ENCODE data around the gene ZNF408. TPM values are rescaled to one million over a fixed set of nuclear protein-coding genes. Genes with fewer than 3 reads are reported as not detected.

The ZNF408 gene
- total RNA-seq, 1 experiment from 2014 or later: 14.5 TPM

GRCh38 chr11:46680815-46681214 lies 20.0 kb upstream of the ZNF408 start:
- Mint-ChIP-seq H3K4me3 (ENCODE audit: unreplicated experiment) (no peak overlapping the region), H3K36me3 (ENCODE audit: insufficient read depth, unreplicated experiment) (peaks cover 59% of the 10 kb centered on the region), H3K27ac (ENCODE audit: low read depth, unreplicated experiment) (no peak overlapping the region), H3K4me1 (ENCODE audit: insufficient read depth, unreplicated experiment) (peaks cover 10% of the 10 kb centered on the region), H3K9me3 (ENCODE audit: unreplicated experiment) (no peaks in the 10 kb centered on the region), H3K27me3 (ENCODE audit: insufficient read depth, unreplicated experiment) (no peaks in the 10 kb centered on the region)
- intact Hi-C loops (cut with micrococcal nuclease): no loop called here
- ChIA-PET CTCF (no interaction called here), POLR2A (interaction anchor here (1.2 kb wide), 1 partner anchor 20 kb away, joined by 3 read pairs; the partner anchor contains the start of genes ARHGAP1 and ZNF408)
- TF ChIP-seq CTCF (IDR thresholded peaks at IDR 0.05; ENCODE audit: unreplicated experiment): no peak
- DNase-seq (ENCODE audit: unreplicated experiment): no peak
- BruUV-seq (replicated peaks): no TSS peak

- no peak overlapping the region for H3K27ac Mint-ChIP-seq (ENCODE audit: low read depth, unreplicated experiment)
Observed at GRCh38 chr11:46681814-46682213, 19.0 kb upstream of the ZNF408 start.

GRCh38 chr11:46682773-46683752 lies 17.8 kb upstream of the ZNF408 start:
- intact Hi-C loops (cut with micrococcal nuclease): no loop called here
- ChIA-PET POLR2A (interaction anchor here (1.1 to 7.1 kb wide), 4 partner anchors 8 to 25 kb away, joined by 3 to 150 read pairs (median 16); partner anchors contain the start of genes ARHGAP1 and ZNF408), CTCF (interaction anchor here (0.6 to 1.5 kb wide), 2 partner anchors 14 to 180 kb away, joined by 3 read pairs; no protein-coding TSS in a partner anchor)
- Mint-ChIP-seq H3K27me3 (ENCODE audit: insufficient read depth, unreplicated experiment) (no peaks in the 10 kb centered on the region), H3K4me3 (ENCODE audit: unreplicated experiment) (no peak overlapping the region), H3K4me1 (ENCODE audit: insufficient read depth, unreplicated experiment) (peaks cover 26% of the 10 kb centered on the region), H3K9me3 (ENCODE audit: unreplicated experiment) (no peaks in the 10 kb centered on the region), H3K27ac (ENCODE audit: low read depth, unreplicated experiment) (no peak overlapping the region), H3K36me3 (ENCODE audit: insufficient read depth, unreplicated experiment) (peaks cover 66% of the 10 kb centered on the region)
- BruUV-seq (replicated peaks): no TSS peak
- no peak for TF ChIP-seq CTCF (IDR thresholded peaks at IDR 0.05; ENCODE audit: unreplicated experiment)
- peak; percentile 73 for DNase-seq (ENCODE audit: unreplicated experiment)

More at GRCh38 chr11:46681814-46682213, 19.0 kb upstream of the ZNF408 start:
- no TSS peak for BruUV-seq (replicated peaks)
- Mint-ChIP-seq H3K4me3 (ENCODE audit: unreplicated experiment) (no peak overlapping the region), H3K9me3 (ENCODE audit: unreplicated experiment) (no peaks in the 10 kb centered on the region), H3K27me3 (ENCODE audit: insufficient read depth, unreplicated experiment) (no peaks in the 10 kb centered on the region), H3K36me3 (ENCODE audit: insufficient read depth, unreplicated experiment) (peaks cover 59% of the 10 kb centered on the region), H3K4me1 (ENCODE audit: insufficient read depth, unreplicated experiment) (peaks cover 13% of the 10 kb centered on the region)
- POLR2A ChIA-PET: interaction anchor here (1.2 kb wide), 1 partner anchor 19 kb away, joined by 3 read pairs; the partner anchor contains the start of genes ARHGAP1 and ZNF408
- CTCF ChIA-PET: interaction anchor here (1.5 kb wide), 1 partner anchor 12 kb away, joined by 3 read pairs; no protein-coding TSS in a partner anchor
- intact Hi-C loops (cut with micrococcal nuclease): no loop called here
- TF ChIP-seq CTCF (IDR thresholded peaks at IDR 0.05; ENCODE audit: unreplicated experiment): no peak
- no peak for DNase-seq (ENCODE audit: unreplicated experiment)

GRCh38 chr11:46684367-46684766 lies 16.5 kb upstream of the ZNF408 start:
- POLR2A ChIA-PET: interaction anchor here (0.5 to 7.1 kb wide), 5 partner anchors 10 to 342 kb away, joined by 3 to 150 read pairs (median 5); partner anchors contain the start of genes ARHGAP1, ATG13 and ZNF408
- intact Hi-C loops (cut with micrococcal nuclease): no loop called here
- Mint-ChIP-seq H3K9me3 (ENCODE audit: unreplicated experiment) (no peaks in the 10 kb centered on the region), H3K4me3 (ENCODE audit: unreplicated experiment) (no peak overlapping the region), H3K36me3 (ENCODE audit: insufficient read depth, unreplicated experiment) (peaks cover 59% of the 10 kb centered on the region), H3K4me1 (ENCODE audit: insufficient read depth, unreplicated experiment) (peaks cover 33% of the 10 kb centered on the region), H3K27me3 (ENCODE audit: insufficient read depth, unreplicated experiment) (no peaks in the 10 kb centered on the region), H3K27ac (ENCODE audit: low read depth, unreplicated experiment) (no peak overlapping the region)
- TF ChIP-seq CTCF (IDR thresholded peaks at IDR 0.05; ENCODE audit: unreplicated experiment): no peak
- CTCF ChIA-PET: no interaction called here
- no TSS peak for BruUV-seq (replicated peaks)
- DNase-seq (ENCODE audit: unreplicated experiment): no peak
